ENCODE data around the gene CYP1B1.

- no peak for TF ChIP-seq CTCF (IDR thresholded peaks at IDR 0.05)
- TF ChIP-seq POLR2A (IDR thresholded peaks at IDR 0.05), result peak; percentile 34
These were observed 33.8 kb upstream of the CYP1B1 start for GRCh38 chr2:38109732-38110181.
